GM19372 (cell line): Measurements from ENCODE around the gene MAP2.
A peak's percentile ranks its signal among the peaks of the same experiment; 100 is the strongest.
"Not testable (repeated sequence)": the region's sequence is repeated elsewhere in the genome, so short reads cannot be mapped to it uniquely, and the experiment has no call there.

Source experiments
- ATAC-seq: cut with Tn5 transposase; IDR thresholded peaks from one replicate; pipeline ENCODE4 v1.9.1; 2021; ENCODE audit warnings: mild to moderate bottlenecking, low read depth, moderate library complexity; ENCODE audit not compliant: unreplicated experiment

Gene MAP2

GRCh38 chr2:209473930-209474419, 50.1 kb downstream of the MAP2 start:
- ATAC-seq, result no peak

- ATAC-seq, result no peak
Observed at GRCh38 chr2:209474960-209475359, 51.1 kb downstream of the MAP2 start.

GRCh38 chr2:209476367-209477208, 52.7 kb downstream of the MAP2 start:
- ATAC-seq, result no peak

DNA sequence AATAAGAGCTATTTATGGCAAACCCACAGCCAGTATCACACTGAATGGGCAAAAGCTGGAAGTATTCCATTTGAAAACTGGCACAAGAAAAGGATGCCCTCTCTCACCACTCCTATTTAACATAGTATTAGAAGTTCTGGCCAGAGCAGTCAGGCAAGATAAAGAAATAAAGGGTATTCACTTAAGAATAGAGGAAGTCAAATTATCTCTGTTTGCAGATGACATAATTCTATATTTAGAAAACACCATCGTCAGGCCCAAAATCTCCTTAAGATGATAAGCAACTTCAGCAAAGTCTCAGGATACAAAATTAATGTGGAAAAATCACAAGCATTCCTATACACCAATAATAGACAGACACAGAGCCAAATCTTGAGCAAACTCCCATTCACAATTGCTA, 68.4 kb downstream of the MAP2 start:
- ATAC-seq, result not testable (repeated sequence)

DNA sequence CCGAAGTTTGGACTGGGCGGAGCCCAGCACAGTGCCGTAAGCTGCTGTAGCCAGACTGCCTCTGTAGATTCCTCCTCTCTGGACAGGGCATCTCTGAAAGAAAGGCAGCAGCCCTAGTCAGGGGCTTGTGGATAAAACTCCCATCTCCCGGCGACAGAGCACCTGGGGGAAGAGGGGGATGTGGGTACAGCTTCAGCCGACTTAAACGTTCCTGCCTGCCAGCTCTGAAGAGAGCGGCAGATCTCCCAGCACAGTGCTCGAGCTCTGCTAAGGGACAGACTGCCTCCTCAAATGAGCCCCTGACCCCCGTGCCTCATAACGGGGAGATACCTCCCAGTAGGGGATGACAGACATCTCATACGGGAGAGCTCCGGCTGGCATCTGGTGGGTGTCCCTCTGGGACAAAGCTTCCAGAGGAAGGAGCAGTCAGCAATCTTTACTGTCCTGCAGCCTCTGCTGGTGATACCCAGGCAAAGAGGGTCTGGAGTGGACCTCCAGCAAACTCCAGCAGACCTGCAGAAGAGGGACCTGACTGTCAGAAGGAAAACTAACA, 71.3 kb downstream of the MAP2 start:
- not testable (repeated sequence) for ATAC-seq

- ATAC-seq, result no peak
Observed at GRCh38 chr2:209495855-209496585, 72.2 kb downstream of the MAP2 start.

DNA sequence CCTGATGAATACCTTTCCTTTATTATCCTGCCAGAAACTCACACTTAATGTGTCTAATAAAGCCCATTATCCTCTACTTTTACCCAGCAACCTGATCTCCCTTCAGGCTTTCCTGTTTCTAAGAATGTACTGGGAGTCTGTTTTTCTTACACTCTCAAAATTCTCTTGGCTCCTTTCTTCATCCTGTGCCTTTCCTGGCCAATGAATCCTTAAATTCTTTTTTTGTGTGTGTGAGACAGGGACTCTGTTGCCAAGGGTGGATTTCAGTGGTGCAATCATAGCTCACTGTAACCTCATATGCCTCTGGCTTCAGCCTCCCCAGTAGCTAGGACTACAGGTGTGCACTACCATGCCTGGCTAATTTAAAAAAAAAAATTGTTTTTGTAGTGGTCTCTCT, 72.7 kb downstream of the MAP2 start:
- no peak for ATAC-seq

DNA sequence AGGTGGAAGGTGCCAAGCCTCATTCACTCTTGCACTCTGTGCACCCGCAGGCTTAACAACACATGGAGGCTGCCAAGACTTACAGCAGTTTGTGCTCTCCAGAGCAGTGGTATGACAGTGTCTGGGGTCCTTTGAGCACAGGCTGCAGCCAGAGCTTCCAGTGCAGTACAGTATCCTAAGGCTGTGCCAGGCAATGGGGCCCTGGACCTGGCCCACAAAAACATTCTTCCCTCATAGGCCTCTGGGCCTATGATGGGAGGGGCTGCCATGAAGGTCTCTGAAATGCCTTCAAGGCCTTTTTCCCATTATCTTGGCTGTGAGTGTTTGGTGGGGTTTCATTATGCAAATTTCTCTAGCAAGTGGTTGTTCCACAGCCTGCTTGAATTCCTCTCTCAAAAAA, 74.8 kb downstream of the MAP2 start:
- ATAC-seq, result no peak

DNA sequence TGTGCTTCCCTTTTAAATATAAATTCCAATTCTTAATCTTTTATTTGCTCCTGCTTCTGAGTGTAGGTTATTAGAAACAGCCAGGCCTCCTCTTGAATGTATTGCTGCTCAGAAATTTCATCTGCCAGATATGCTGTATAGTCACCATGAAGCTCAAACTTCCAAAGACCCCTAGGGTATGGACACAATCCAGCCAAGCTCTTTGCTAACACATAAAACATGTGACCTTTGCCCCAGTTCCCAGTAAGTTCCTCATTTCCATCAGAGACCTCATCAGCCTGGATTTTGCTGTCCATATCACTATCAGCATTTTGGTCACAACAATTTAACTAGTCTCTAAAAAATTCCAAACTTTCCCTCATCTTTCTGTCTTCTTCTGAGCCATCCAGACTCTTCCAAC, 75.2 kb downstream of the MAP2 start:
- no peak for ATAC-seq

DNA sequence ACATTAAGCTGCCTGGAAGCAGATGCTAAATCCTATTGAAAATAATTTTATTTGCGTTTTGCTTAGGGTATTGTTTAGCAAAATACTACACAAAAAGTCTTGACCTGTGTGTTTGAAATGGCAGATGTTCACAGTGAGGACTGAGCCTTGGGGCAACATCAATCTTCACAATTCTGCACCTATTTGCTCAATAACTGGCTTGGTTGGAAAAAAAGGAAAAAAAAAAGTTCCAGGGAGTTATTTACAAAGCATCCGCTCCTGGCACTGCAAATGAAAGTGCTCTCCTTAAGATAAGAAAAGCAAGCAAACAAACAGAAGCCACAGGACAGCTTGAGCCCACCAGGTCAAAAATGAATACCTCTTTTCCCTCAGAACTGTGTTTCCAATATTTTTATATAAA, 77.7 kb downstream of the MAP2 start:
- no peak for ATAC-seq

GRCh38 chr2:209505410-209505809, 81.6 kb downstream of the MAP2 start:
- ATAC-seq, result peak; percentile 53

DNA sequence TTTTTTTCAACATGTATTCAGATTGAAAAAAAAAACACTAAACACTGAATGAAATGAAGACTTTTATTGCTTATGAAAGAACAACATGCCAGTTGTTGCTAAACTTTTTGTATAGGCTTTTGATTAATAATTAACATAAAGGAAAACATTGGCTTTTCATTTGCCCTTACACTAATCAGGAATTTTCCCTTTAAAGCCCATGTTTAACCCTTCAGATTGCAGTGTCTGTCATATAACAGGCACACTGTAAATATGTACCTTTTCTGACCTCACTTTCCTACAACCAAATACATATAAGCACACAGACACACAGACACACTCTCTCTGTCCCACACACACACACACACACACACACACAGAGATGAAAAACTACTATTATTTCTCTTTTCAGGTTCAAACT, 84.4 kb downstream of the MAP2 start:
- no peak for ATAC-seq

- no peak for ATAC-seq
Observed at GRCh38 chr2:209511637-209512036, 87.8 kb downstream of the MAP2 start.

DNA sequence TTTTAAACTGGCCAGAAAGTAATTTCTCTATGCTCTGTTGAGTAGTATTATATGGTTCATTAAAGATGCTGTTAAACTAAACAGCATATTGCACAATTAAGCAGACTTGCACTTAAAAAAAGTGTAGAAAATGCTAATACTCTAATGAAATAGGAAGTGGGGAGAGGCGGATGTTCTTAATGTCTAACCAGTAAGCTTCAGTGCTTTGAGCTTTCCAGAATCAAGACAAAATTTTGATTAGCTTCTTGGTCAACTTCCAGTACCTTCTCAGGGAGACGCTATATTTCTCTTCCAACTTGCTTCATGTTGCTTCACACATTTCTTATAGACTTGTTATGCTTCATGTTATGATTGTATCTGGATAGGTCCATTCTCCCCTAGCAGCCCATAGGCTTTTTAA, 89.1 kb downstream of the MAP2 start:
- no peak for ATAC-seq

- ATAC-seq, result no peak
Observed at GRCh38 chr2:209517436-209517835, 93.6 kb downstream of the MAP2 start.

GRCh38 chr2:209519271-209519670, 95.4 kb downstream of the MAP2 start:
- no peak for ATAC-seq

DNA sequence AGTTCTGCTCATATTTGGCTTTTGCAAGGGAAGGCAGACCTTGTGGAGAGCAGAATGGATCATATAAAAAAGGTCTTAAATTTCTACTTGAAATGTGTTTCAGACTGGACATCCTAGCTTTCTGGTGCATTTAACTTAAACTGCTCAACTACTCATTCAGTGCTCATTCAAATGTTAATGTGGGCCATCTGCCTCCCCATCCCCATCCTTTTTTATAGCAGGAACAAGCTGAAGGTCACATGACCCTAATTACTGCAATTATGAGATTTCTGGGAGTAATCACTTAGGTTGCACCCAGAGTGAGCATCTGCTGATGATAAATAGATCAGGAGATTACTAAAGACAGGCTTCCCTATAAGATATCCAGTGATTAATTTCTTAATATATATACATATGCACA, 96.1 kb downstream of the MAP2 start:
- no peak for ATAC-seq

- no peak for ATAC-seq
Observed at GRCh38 chr2:209523041-209523740, 99.3 kb downstream of the MAP2 start.

GRCh38 chr2:209523867-209524266, 100.0 kb downstream of the MAP2 start:
- peak; percentile 43 for ATAC-seq

- no peak for ATAC-seq
Observed at GRCh38 chr2:209525331-209525730, 101.5 kb downstream of the MAP2 start.

DNA sequence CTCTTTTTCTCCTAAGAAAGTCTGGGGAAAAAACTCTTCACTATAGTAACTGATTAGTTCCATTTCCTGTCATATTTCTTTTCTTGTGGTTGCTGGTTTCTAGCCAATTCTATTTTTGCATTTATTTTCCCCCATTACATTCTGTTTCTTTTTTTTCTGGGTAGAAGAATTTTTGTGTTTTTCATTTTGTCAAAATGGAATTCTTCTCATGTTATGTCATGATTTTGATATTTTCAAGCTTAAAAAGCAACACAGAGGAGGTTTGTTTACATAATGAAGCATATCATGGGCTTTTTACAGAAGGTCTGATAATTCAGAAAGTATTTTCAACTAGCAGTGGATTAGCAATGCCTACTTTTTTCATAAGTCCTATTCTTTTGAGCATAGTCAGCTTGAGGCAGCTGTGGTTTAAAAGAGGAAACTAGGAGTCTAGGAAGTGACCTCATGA, 102.0 kb downstream of the MAP2 start:
- peak; percentile 29 for ATAC-seq
